Skin epidermis (tissue), 12 donors: ENCODE data around the gene HES2.
"Not testable (repeated sequence)": the region's sequence is repeated elsewhere in the genome, so short reads cannot be mapped to it uniquely, and the experiment has no call there.

Experiments
- H3K27ac ChIP-seq, 21 experiments: fragments of 200-600 bp; sonication (generic) in 11 of 21; one replicate each; pipeline ENCODE4 v1.5.0; 2020; ENCODE audit warnings: mild to moderate bottlenecking in 3 of 21, inconsistent platforms in 2 of 21, moderate library complexity in 2 of 21
- H3K4me3 ChIP-seq, 7 experiments: fragments of 200-600 bp; sonication (generic) in 2 of 7; one replicate each; pipeline ENCODE4 v1.5.0; 2020; ENCODE audit warnings: inconsistent platforms in 2 of 7, mild to moderate bottlenecking in 2 of 7, moderate library complexity in 1 of 7

The HES2 gene

GRCh38 chr1:6455752-6456520 is 36.2 kb upstream of the HES2 start:
- not testable (repeated sequence) for H3K4me3 ChIP-seq, H3K27ac ChIP-seq

GRCh38 chr1:6454856-6455751 is 35.4 kb upstream of the HES2 start:
- Histone ChIP-seq H3K4me3 (peak overlapping the region in 2 of 7 experiments; percentile 8 to 9), H3K27ac (no peak overlapping the region)

- H3K27ac ChIP-seq: not testable (repeated sequence)
- peak overlapping the region in 1 of 7 experiments; percentile 8 for H3K4me3 ChIP-seq
Measured at GRCh38 chr1:6453895-6454855, 34.5 kb upstream of the HES2 start.

DNA sequence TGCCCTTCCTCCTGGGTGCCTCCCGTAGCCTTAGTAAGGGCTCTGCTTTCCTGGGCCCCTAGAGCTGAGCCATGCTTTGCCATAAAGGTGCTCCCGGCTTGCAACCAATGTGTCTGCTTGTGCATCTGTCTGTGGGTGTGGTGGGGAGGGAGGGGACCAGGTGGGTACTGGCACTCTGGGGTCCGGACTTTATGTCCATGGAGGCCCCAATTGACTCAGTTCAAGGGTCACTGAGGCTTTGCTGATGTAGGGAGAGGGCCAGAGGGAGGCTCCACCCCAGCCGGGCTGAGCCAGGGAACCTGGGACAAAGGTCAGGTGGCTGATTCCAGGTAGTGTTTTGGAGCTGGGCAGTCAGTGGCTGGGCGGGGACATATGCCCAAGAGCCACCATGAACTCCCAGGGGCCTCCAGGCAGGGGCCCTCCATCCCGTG is 31.2 kb upstream of the HES2 start:
- H3K27ac ChIP-seq: no peak overlapping the region
- no peak overlapping the region for H3K4me3 ChIP-seq

DNA sequence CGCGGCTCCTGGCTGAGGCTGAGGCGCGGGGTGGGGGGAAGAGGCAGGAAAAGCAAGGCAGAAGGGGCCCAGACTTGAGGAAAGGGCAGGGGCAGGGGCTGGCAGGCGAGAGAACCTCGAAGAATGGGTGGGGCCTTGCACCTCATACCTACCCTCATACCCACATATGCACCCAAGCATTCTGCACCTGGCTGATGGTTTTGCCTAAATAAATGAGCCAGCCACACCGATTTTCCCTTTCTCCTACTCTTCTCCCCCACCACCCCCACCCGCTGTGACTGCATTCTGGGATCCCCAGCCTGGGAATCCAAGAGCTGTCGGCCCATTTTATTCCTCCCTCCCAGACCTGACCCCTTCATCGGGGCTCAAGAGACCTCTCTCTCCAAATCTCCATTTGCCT is 30.8 kb upstream of the HES2 start:
- H3K4me3 ChIP-seq, H3K27ac ChIP-seq: not testable (repeated sequence)

DNA sequence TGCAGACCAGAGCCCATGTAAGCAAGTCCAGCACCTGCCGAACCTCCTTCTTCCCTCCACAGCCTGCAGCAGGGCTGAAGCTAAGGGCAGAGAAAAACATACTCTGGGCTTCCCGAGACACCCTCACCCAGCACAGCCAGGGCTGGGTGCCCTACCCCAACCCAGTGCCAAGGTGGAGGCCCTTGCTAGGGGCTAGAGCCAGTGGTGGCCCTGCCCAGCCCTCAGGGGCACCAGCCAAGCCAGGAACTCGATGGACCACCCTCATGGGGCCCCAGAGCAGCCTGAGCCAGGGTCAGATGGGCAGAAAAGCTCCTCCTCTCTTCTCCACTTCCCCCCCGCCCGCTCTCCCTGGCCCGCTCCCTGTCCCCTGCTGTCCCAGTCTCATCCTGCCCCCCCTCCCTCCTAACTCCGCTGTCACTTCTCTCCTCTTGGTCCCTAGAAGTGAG is 30.3 kb upstream of the HES2 start:
- no peak overlapping the region for H3K27ac ChIP-seq
- H3K4me3 ChIP-seq: no peak overlapping the region

DNA sequence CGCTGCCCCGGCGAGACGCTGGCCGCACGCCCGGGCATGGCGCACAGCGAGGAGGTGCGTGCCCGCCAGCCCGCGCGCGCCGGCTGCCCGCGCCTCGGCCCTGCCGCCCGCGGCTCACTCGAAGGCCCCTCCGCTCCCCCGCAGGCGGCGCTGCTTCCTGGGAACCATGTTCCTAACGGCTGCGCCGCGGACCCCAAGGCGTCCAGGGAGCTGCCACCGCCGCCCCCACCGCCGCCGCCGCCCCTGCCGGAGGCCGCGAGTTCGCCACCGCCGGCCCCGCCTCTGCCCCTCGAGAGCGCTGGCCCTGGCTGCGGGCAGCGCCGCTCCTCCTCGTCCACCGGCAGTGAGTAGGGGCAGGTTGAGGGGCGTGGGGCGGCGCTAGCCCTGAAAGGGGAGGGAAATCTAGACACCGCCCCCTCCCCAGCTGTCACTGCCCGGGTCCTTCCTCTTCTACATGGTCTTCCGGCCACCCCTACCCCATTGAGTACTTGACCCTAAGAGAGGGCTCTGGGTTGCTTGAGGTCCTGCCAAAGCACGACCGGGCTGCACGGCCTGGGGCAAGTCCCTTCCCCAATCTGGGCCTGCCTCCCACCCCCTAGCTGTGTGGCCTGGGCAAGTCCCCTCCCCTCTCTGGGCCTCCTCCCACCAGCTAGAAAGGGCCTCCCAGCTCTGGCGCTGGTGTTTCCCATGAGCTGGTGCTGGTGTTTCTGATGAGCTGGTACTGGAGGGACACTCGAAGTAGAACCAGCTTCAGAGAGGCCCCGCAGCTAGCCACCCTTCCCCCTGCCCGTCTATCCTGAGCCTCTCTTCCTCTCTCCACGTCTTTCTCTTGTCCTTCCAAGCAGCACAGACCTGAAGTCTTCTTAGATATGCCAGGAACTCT is 29.3 kb upstream of the HES2 start:
- no peak overlapping the region for H3K27ac ChIP-seq
- peak overlapping the region in 2 of 7 experiments; percentile 6 to 28 for H3K4me3 ChIP-seq

- Histone ChIP-seq H3K27ac (no peak overlapping the region), H3K4me3 (peak overlapping the region in 3 of 7 experiments; percentile 2 to 28 (median 10))
Measured at GRCh38 chr1:6447818-6448748, 28.4 kb upstream of the HES2 start.

DNA sequence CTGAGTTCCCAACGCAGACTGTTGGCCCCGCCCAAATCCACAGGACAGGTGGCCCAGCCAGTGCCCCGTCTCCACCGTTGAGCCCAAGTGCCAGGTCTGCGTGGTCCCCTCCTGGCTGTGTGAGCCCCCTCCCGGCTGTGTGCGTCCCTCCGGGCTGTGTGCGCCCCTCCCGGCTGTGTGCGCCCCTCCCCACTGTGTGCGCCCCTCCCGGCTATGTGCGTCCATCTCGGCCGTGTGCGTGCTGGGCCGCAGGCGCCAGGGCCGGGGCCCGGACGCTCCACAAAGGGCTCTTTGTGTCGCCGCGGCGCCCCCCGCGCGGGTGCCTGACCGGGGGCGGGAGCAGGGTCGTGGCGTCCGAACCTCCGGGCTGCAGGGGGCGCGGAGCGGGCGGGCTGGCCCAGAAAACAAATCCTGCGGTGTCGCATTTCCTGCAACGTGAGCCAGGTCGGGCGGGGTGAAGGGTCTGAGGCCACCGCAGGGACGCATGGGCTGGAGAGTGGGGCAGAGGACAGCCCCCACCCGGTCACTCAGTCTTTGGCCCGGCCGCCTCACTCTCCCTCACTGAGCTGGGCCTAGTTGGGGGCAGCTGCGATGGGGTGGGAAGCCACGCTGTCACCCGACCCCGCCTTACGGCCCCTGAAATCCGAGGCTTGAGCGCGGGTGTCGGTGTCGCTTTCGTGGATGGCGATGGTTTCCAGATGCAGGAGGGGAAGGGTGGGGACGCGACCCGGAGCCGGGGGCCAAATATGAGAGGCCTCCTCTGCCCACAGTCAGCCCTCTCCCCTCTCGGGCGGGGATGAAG is 27.5 kb upstream of the HES2 start:
- peak overlapping the region in 2 of 7 experiments; percentile 2 to 10 for H3K4me3 ChIP-seq
- no peak overlapping the region for H3K27ac ChIP-seq

DNA sequence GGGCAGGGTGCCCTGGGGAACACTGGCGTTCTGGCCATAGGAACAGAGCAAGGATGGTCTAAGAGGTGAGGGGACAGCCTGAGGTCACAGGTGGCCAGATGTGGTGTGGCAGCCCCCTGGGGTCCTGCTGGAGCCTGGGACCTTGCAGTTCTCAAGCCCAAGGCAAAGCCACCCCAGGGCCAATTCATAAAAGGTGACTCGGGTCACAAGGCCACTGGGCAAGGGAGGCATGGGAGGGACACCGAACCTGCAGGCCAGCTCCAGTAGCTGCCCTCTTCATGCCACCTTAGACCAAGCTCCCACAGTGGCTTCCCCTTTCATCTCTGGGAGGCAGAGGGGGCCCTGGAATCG is 26.9 kb upstream of the HES2 start:
- H3K4me3 ChIP-seq: peak overlapping the region in 1 of 7 experiments; percentile 10

GRCh38 chr1:6445929-6446328 is 26.2 kb upstream of the HES2 start:
- not testable (repeated sequence) for H3K27ac ChIP-seq, H3K4me3 ChIP-seq

More for the DNA sequence above, 26.9 kb upstream of the HES2 start:
- no peak overlapping the region for H3K27ac ChIP-seq

DNA sequence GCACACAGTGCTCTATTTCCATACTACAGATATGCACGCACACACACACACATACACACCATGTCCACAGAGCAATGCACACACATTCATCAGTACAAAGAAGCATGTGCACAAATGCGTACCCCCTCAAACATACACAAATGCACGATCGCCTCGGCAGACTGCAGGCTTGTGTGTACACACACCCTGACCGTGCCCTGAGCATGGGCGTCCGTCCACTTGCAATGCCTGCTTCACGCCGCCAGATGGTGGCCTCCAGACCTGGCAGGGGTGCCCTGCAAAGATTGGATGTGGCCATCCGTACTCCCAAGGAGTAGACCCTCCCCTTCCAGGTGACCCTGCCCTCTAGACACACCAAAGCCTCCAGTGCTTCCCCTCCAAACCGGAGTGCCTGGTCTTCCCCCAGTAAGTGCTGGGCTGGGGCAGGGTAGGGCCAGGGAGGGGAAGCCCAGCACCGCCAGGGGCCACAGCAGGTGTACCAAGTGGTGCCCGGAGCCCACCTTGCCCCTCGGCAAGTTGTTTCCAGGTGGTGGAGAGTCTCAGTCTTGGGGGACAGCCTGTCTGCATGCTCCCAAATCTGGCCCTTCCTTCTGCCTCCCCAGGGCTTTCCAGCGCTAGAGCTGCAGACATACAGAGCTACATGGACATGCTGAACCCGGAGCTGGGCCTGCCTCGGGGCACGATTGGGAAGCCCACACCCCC is 25.5 kb upstream of the HES2 start:
- H3K4me3 ChIP-seq: no peak overlapping the region
- H3K27ac ChIP-seq: no peak overlapping the region

DNA sequence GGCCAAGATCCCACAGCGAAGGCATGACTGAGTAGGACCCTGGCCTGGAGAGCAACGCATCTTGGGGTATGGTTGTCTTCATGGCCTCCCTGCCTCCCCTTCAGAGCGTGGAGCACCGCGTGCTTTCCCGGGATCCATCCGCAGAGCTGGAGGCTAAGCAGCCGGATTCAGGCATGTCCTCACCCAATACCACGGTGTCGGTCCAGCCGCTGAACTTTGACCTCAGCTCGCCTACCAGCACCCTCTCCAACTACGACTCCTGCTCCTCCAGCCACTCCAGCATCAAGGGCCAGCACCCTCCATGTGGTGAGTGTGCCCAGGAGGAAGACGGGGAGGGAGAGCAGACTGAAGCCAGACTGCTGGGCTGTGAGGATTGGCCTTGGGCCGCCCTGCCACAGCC is 24.7 kb upstream of the HES2 start:
- Histone ChIP-seq H3K4me3 (no peak overlapping the region), H3K27ac (no peak overlapping the region)

DNA sequence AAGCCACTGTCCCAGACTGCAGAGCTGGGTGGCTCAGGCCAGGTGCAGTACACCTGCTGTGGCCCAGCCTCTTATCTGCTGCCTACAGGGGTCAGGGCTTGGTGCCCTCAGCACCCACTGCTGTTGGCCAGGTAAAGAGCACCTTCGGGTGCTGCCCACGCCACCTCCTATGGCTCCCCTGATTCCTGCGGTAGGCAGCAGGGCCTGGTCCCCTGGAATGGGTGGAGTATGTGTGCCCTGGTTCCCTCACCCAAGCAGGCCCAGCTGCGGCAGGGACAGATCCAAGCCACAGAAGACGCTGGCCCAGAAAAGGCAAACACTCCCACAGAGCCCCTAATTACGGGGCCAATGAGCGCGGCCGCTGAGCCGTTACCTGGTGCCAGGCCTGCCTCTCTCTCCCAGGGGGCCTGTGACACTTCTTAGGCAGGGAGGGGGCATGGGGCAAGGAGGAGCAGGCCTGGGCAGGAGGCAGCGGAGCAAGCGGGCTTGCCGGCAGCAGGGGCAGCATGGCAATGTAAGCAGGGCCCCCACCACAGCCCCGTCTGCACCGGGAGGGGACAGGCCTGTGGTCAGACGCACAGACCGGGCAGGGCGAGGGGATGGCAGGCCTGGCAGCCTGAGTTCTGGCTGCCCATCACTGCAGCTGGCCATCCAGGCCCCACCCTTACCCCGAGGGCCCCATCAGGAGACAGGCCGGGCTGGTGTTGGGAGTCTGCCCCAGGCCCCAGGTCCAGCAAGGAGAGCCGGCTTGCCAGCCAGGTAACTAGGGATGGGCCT is 23.8 kb upstream of the HES2 start:
- Histone ChIP-seq H3K4me3 (no peak overlapping the region), H3K27ac (no peak overlapping the region)

GRCh38 chr1:6441586-6441985 is 21.9 kb upstream of the HES2 start:
- H3K27ac ChIP-seq: no peak overlapping the region
- H3K4me3 ChIP-seq: no peak overlapping the region
